ENCODE measurements around the gene LYZL2. TPM values are rescaled to one million over a fixed set of nuclear protein-coding genes. Genes with fewer than 3 reads are reported as not detected.

Gene LYZL2
- total RNA-seq, 1 experiment from 2014 or later, result not detected

DNA sequence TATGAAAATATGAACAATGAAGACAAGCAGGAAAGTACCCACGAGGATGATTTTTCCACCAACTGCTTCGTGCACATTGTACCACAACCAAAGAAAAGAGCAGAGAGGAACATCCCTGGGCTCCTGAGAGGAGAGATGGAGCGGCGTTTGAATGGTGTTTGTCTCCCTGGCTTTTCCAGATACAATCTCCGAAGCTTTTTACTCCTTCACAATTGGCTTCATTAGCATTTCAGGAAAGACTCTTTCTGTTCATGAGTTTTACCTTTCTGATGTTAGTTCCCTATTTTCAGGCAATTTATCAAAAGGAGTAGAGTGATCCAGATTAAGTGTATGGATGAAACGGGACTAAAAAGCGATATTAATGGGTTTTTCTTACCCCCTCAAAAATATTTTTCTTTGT, 49.3 kb downstream of the LYZL2 start:
- H3K27ac Mint-ChIP-seq (ENCODE audit: unreplicated experiment), result no peak overlapping the region
- no peak for DNase-seq
- H3K36me3 ChIP-seq (ENCODE audit: control insufficient read depth, insufficient read depth, low read length), result no peaks in the 10 kb centered on the region
- H3K9me3 Mint-ChIP-seq (ENCODE audit: unreplicated experiment), result no peaks in the 10 kb centered on the region
- POLR2A ChIA-PET, result no interaction called here
- CTCF ChIA-PET, result interaction anchor here (0.6 kb wide), 1 partner anchor 147 kb away, joined by 3 read pairs; no protein-coding TSS in a partner anchor
- H3K9me3 ChIP-seq, result no peaks in the 10 kb centered on the region
- H3K27me3 Mint-ChIP-seq (ENCODE audit: insufficient read depth, unreplicated experiment), result no peaks in the 10 kb centered on the region
- H3K4me3 ChIP-seq (ENCODE audit: low read depth, low read length), result no peak overlapping the region
- no peaks in the 10 kb centered on the region for H3K4me1 ChIP-seq
- H3K36me3 Mint-ChIP-seq (ENCODE audit: insufficient read depth, unreplicated experiment), result no peaks in the 10 kb centered on the region
- no peaks in the 10 kb centered on the region for H3K27me3 ChIP-seq (replicated peaks; ENCODE audit: control insufficient read depth, insufficient read depth, low read length)
- no TSS peak for BruUV-seq (replicated peaks)
- no peak overlapping the region for H3K4me3 Mint-ChIP-seq (ENCODE audit: unreplicated experiment)
- H3K4me1 Mint-ChIP-seq (ENCODE audit: low read depth, unreplicated experiment), result peaks cover 6% of the 10 kb centered on the region
- intact Hi-C loops (cut with micrococcal nuclease; ENCODE audit: unreplicated experiment), result no loop called here
- TF ChIP-seq, protein P1, sequence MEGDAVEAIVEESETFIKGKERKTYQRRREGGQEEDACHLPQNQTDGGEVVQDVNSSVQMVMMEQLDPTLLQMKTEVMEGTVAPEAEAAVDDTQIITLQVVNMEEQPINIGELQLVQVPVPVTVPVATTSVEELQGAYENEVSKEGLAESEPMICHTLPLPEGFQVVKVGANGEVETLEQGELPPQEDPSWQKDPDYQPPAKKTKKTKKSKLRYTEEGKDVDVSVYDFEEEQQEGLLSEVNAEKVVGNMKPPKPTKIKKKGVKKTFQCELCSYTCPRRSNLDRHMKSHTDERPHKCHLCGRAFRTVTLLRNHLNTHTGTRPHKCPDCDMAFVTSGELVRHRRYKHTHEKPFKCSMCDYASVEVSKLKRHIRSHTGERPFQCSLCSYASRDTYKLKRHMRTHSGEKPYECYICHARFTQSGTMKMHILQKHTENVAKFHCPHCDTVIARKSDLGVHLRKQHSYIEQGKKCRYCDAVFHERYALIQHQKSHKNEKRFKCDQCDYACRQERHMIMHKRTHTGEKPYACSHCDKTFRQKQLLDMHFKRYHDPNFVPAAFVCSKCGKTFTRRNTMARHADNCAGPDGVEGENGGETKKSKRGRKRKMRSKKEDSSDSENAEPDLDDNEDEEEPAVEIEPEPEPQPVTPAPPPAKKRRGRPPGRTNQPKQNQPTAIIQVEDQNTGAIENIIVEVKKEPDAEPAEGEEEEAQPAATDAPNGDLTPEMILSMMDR (IDR thresholded peaks at IDR 0.05; ENCODE audit: insufficient read depth in 1 of 2, low read depth in 1 of 2, low read length in 1 of 2, severe bottlenecking in 1 of 2, unreplicated experiment in 1 of 2), result no peak

DNA sequence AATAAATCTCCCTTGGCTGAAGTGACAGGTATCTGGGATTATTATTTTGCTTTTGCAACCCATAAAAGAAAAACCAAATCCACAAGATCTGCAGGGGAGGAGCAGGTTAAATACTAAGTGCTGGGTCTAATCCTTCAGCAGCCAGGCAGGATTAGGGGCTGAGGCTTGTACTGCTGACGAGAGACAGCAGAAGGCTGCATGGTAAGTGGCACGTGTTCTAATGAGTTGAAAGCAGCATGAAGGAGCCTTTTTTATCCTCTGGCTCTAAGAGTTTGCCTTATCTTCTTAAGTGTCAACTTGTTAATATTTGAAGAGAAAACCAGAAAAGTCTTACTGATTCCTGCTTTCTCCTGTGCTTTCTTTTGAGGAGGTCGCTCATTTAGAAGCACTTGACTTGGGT, 50.0 kb downstream of the LYZL2 start:
- ChIA-PET CTCF (interaction anchor here (0.6 to 0.7 kb wide), 3 partner anchors 146 to 220 kb away, joined by 3 to 4 read pairs (median 3); no protein-coding TSS in a partner anchor), POLR2A (no interaction called here)
- H3K9me3 ChIP-seq, result no peaks in the 10 kb centered on the region
- DNase-seq, result no peak
- Mint-ChIP-seq H3K27me3 (ENCODE audit: insufficient read depth, unreplicated experiment) (no peaks in the 10 kb centered on the region), H3K36me3 (ENCODE audit: insufficient read depth, unreplicated experiment) (no peaks in the 10 kb centered on the region), H3K4me1 (ENCODE audit: low read depth, unreplicated experiment) (peaks cover 6% of the 10 kb centered on the region), H3K27ac (ENCODE audit: unreplicated experiment) (no peak overlapping the region), H3K9me3 (ENCODE audit: unreplicated experiment) (no peaks in the 10 kb centered on the region), H3K4me3 (ENCODE audit: unreplicated experiment) (no peak overlapping the region)
- no peaks in the 10 kb centered on the region for H3K4me1 ChIP-seq
- H3K36me3 ChIP-seq (ENCODE audit: control insufficient read depth, insufficient read depth, low read length), result no peaks in the 10 kb centered on the region
- TF ChIP-seq, protein P1 (IDR thresholded peaks at IDR 0.05; ENCODE audit: insufficient read depth in 1 of 2, low read depth in 1 of 2, low read length in 1 of 2, severe bottlenecking in 1 of 2, unreplicated experiment in 1 of 2), result no peak
- H3K27me3 ChIP-seq (replicated peaks; ENCODE audit: control insufficient read depth, insufficient read depth, low read length), result no peaks in the 10 kb centered on the region
- intact Hi-C loops (cut with micrococcal nuclease; ENCODE audit: unreplicated experiment), result no loop called here
- BruUV-seq (replicated peaks), result no TSS peak
- H3K4me3 ChIP-seq (ENCODE audit: low read depth, low read length), result no peak overlapping the region

DNA sequence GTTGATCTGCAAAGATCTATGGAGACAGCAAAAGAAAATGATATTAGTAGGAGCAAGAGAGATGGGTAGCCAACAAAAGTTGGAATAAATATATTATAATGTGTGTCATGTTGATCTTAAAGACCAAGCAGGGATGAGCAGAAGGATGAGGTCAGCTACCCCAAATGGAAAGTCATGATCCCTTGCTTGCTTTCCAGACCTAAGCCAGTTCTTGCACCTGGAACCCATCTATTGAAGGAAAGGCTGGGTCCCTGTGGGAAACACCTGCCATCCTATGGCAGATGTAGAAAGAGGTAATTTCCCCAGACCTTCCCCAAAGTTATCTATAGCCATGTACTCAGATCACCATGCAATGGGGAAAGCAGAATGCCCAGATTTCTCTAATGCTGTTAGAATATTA, 52.5 kb downstream of the LYZL2 start:
- H3K36me3 ChIP-seq (ENCODE audit: control insufficient read depth, insufficient read depth, low read length), result no peaks in the 10 kb centered on the region
- ChIA-PET CTCF (no interaction called here), POLR2A (no interaction called here)
- TF ChIP-seq, protein P1 (IDR thresholded peaks at IDR 0.05; ENCODE audit: insufficient read depth in 1 of 2, low read depth in 1 of 2, low read length in 1 of 2, severe bottlenecking in 1 of 2, unreplicated experiment in 1 of 2), result no peak
- Mint-ChIP-seq H3K36me3 (ENCODE audit: insufficient read depth, unreplicated experiment) (no peaks in the 10 kb centered on the region), H3K27ac (ENCODE audit: unreplicated experiment) (no peak overlapping the region), H3K4me3 (ENCODE audit: unreplicated experiment) (no peak overlapping the region), H3K4me1 (ENCODE audit: low read depth, unreplicated experiment) (peaks cover 5% of the 10 kb centered on the region), H3K9me3 (ENCODE audit: unreplicated experiment) (no peaks in the 10 kb centered on the region), H3K27me3 (ENCODE audit: insufficient read depth, unreplicated experiment) (no peaks in the 10 kb centered on the region)
- no peak overlapping the region for H3K4me3 ChIP-seq (ENCODE audit: low read depth, low read length)
- intact Hi-C loops (cut with micrococcal nuclease; ENCODE audit: unreplicated experiment), result no loop called here
- no peaks in the 10 kb centered on the region for H3K9me3 ChIP-seq
- no TSS peak for BruUV-seq (replicated peaks)
- H3K27me3 ChIP-seq (replicated peaks; ENCODE audit: control insufficient read depth, insufficient read depth, low read length), result no peaks in the 10 kb centered on the region
- H3K4me1 ChIP-seq, result no peaks in the 10 kb centered on the region
- DNase-seq, result no peak
